RWPE2 (cell line): ENCODE measurements around the gene C20orf144.

Experiments used
- ATAC-seq: fragments of 200-7000 bp; cut with Tn5 transposase; 3 replicates; pipeline ENCODE4 v1.9.1; 2021; ENCODE audit warnings: low read depth
- DNase-seq: peaks from one replicate; pipeline ENCODE4 v3.0.0-alpha.2; 2020; ENCODE audit warnings: low spot score
- H3K27ac ChIP-seq: fragments of 450-650 bp; 2 replicates; pipeline ENCODE4 v1.5.1; 2017; ENCODE audit warnings: mild to moderate bottlenecking; ENCODE audit not compliant: poor library complexity, severe bottlenecking
- H3K27me3 ChIP-seq: fragments of 250-450 bp; sonication (Bioruptor Pico); 2 replicates; pipeline ENCODE4 v1.5.1; 2021; ENCODE audit warnings: mild to moderate bottlenecking, moderate library complexity; ENCODE audit not compliant: insufficient read depth, poor library complexity, severe bottlenecking
- H3K36me3 ChIP-seq: fragments of 250-450 bp; sonication (Bioruptor Pico); 2 replicates; pipeline ENCODE4 v1.5.1; 2020; ENCODE audit warnings: low read depth, mild to moderate bottlenecking, moderate library complexity
- H3K4me1 ChIP-seq: fragments of 250-450 bp; sonication (Bioruptor Pico); 2 replicates; pipeline ENCODE4 v1.5.1; 2021; ENCODE audit warnings: mild to moderate bottlenecking, moderate library complexity; ENCODE audit not compliant: insufficient read depth, poor library complexity, severe bottlenecking
- H3K4me3 ChIP-seq: fragments of 250-450 bp; sonication (Bioruptor Pico); 2 replicates; pipeline ENCODE4 v1.5.1; 2021; ENCODE audit warnings: mild to moderate bottlenecking, moderate library complexity; ENCODE audit not compliant: severe bottlenecking
- H3K9me3 ChIP-seq: fragments of 250-450 bp; sonication (Bioruptor Pico); 2 replicates; pipeline ENCODE4 v1.5.1; 2021; ENCODE audit warnings: mild to moderate bottlenecking, moderate library complexity; ENCODE audit not compliant: severe bottlenecking
- CTCF ChIP-seq: fragments of 450-650 bp; IDR thresholded peaks from one replicate; pipeline ENCODE4 v1.5.1; 2017; ENCODE audit warnings: mild to moderate bottlenecking, moderate library complexity; ENCODE audit not compliant: poor library complexity, severe bottlenecking

Gene C20orf144

DNA sequence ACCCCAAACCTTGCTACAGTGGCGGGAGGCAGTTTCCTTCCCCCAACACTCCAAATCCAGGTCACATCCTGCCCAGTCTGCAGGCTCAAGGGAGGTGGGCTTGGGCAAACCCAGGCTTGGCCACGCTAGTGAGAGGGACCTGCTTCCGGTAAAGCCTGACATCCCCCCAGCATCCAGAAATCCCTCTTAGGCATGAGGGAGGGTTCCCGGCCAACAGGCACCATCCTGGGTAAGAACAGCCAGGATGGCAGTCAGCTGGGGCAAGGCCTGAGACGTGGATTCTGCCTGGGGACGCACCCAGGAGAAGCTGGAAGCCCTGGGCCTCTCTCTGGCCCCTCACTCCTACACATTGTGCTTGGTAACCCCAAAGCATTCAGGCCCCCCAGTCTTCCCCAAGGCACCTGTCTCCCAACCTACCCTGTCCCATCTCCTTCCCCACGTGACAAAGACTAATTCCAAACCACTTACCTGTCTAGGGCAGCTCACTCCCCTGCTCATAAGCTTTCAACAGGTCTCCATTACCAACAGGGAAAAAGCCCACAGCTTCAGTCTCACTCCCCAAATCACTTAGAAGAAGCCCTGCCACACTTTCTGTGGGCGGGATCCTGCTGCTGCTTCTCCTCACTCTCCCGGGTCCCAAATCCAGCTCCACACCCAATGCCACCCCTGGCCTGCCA lies 2.1 kb downstream of the C20orf144 start:
- Histone ChIP-seq H3K27ac (peak overlapping the region; percentile 59), H3K9me3 (no peaks in the 10 kb centered on the region), H3K36me3 (peaks cover 9% of the 10 kb centered on the region), H3K27me3 (no peaks in the 10 kb centered on the region), H3K4me3 (peak overlapping the region; percentile 67), H3K4me1 (peaks cover 3% of the 10 kb centered on the region)
- no peak for DNase-seq
- ATAC-seq: no peak
- no peak for TF ChIP-seq CTCF

DNA sequence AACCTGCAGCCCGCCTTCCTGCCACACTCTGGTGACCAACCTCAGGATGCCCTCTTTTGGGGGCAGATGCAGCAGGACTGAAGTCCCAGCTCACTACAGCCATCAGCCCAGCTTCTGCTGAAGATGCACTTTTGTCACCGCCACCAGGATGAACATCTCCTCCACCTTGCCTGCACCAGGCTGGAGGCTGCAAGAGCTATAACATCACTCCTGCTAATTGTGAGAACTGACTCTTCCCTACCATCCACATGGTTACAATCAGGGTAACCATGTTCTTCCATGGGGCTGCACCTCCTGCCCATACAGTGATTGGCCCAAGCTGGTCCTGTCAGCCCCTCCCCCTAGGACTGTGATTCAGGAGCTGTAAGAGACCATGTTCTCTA lies 2.6 kb downstream of the C20orf144 start:
- ATAC-seq (no peak), DNase-seq (peak; percentile 82)
- Histone ChIP-seq H3K4me1 (peaks cover 3% of the 10 kb centered on the region), H3K27ac (no peak overlapping the region), H3K4me3 (no peak overlapping the region), H3K36me3 (peaks cover 9% of the 10 kb centered on the region), H3K27me3 (no peaks in the 10 kb centered on the region), H3K9me3 (no peaks in the 10 kb centered on the region)
- no peak for TF ChIP-seq CTCF

DNA sequence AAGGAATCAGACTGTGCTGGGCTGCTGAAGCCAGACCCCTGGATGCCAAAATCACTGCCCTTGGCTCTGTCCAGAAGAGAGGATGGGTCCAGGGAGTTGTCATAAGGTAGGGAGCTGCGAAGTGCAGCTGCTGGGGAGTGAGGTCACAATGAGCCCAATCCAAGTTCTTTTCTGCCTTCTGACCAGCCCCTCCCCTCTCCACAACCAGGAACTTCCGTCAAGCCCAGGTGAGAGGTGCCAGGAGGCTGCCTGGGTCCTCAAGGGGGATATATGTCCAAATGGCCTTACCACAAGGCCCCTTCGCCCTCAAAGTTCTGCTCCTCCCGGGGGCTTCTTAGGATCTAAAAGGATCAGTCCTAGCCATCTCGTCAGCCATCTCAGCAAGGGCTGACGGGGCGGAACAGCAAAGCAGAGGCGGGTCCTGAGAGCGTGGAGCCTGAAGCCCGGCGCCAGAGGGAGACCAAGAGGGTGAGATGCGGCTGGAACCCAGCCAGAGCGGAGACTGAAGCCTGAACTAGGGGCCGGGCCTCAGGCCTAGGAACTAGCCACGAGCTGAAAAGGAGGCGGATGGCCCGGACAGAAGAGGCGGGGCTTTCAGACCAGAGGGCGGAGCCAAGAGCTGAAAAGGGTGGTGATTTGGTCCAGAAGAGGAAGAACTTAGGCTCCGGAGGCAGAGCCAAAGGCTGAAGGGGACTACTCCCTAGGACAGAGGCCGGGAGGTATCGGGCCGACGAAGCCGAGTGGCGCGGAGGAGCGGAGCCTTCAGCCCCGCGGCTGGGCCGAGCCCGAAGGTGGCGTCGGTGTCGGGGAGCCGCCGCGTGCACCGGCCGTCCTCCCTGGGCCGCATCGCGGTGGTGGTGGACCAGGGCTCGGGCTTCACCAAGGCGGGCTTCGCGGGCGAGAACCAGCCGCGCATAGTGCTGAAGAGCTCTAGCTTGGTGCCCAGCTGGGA lies 4.4 kb downstream of the C20orf144 start, which contains the start of gene ACTL10:
Gene ACTL10, plus strand, starts transcription at position 651 of the 952 bp plus-strand sequence. CDS start 555 bp downstream, outside the sequence.
- peak; percentile 68 for ATAC-seq
- H3K4me1 ChIP-seq: peaks cover 3% of the 10 kb centered on the region
- H3K36me3 ChIP-seq: peaks cover 9% of the 10 kb centered on the region
- peak within 1 kb of the TSS; percentile 39 for H3K4me3 ChIP-seq
- peak; percentile 100 for DNase-seq
- TF ChIP-seq CTCF: no peak
- H3K9me3 ChIP-seq: no peaks in the 10 kb centered on the region
- no peaks in the 10 kb centered on the region for H3K27me3 ChIP-seq
- H3K27ac ChIP-seq: peak within 1 kb of the TSS; percentile 44

- H3K27ac ChIP-seq: peak overlapping the region; percentile 44
- H3K9me3 ChIP-seq: no peaks in the 10 kb centered on the region
- H3K4me1 ChIP-seq: peaks cover 3% of the 10 kb centered on the region
- no peak for DNase-seq
- H3K27me3 ChIP-seq: no peaks in the 10 kb centered on the region
- no peak for ATAC-seq
- no peak for TF ChIP-seq CTCF
- peaks cover 9% of the 10 kb centered on the region for H3K36me3 ChIP-seq
- peak overlapping the region; percentile 39 for H3K4me3 ChIP-seq
Measured at GRCh38 chr20:33667245-33667675, 5.1 kb downstream of the C20orf144 start.
